Nephron progenitor cell (in vitro differentiated cells): ENCODE results near the gene ANKRD34A.
A peak's percentile ranks its signal among the peaks of the same experiment; 100 is the strongest.

Experiments
- DNase-seq: peaks from one replicate; pipeline ENCODE4 v3.0.0; 2021
- H3K27ac Mint-ChIP-seq: 2 replicates; pipeline ENCODE4 v1.8.0; 2021; ENCODE audit warnings: mild to moderate bottlenecking, moderate library complexity, mixed read lengths
- H3K27me3 Mint-ChIP-seq: 2 replicates; pipeline ENCODE4 v1.8.0; 2021; ENCODE audit warnings: mild to moderate bottlenecking, low read depth, mixed read lengths; ENCODE audit not compliant: poor library complexity
- H3K36me3 Mint-ChIP-seq: 2 replicates; pipeline ENCODE4 v1.8.0; 2021; ENCODE audit warnings: low read depth, mixed read lengths
- H3K4me1 Mint-ChIP-seq: 2 replicates; pipeline ENCODE4 v1.8.0; 2021; ENCODE audit warnings: mixed read lengths
- H3K4me3 Mint-ChIP-seq: 2 replicates; pipeline ENCODE4 v1.8.0; 2021; ENCODE audit warnings: mild to moderate bottlenecking, moderate library complexity, mixed read lengths
- H3K9me3 Mint-ChIP-seq: 2 replicates; pipeline ENCODE4 v1.8.0; 2021; ENCODE audit warnings: mild to moderate bottlenecking, moderate library complexity, mixed read lengths
- TF ChIP-seq, protein P1 (sequence below): fragments of 200-600 bp; sonication (generic); IDR thresholded peaks from 2 replicates; pipeline ENCODE4 v1.5.0; 2021; ENCODE audit warnings: antibody characterized with exemption

Gene ANKRD34A

DNA sequence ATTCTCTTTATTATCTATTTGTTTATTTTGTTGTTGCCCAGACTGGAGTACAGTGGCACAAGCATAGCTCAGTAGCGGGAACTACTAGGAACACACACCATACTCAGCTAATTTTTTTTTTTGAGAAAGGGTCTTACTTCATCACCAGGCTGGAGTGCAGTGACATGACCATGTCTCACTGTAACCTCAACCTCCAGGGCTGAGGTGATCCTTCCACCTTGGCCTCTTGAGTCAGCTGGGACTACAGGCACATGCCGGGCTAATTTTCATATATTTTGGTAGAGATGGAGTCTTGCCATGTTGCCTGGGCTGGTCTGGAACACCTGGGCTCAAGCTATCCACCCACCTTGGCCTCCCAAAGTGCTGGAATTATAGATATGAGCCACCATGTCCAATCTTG lies 37.3 kb upstream of the ANKRD34A start:
- H3K9me3 Mint-ChIP-seq: no peaks in the 10 kb centered on the region
- no peak for DNase-seq
- no peak overlapping the region for H3K27ac Mint-ChIP-seq
- peaks cover 35% of the 10 kb centered on the region for H3K4me1 Mint-ChIP-seq
- H3K36me3 Mint-ChIP-seq: no peaks in the 10 kb centered on the region
- H3K4me3 Mint-ChIP-seq: no peak overlapping the region
- H3K27me3 Mint-ChIP-seq: peaks cover 3% of the 10 kb centered on the region
- TF ChIP-seq, protein P1, sequence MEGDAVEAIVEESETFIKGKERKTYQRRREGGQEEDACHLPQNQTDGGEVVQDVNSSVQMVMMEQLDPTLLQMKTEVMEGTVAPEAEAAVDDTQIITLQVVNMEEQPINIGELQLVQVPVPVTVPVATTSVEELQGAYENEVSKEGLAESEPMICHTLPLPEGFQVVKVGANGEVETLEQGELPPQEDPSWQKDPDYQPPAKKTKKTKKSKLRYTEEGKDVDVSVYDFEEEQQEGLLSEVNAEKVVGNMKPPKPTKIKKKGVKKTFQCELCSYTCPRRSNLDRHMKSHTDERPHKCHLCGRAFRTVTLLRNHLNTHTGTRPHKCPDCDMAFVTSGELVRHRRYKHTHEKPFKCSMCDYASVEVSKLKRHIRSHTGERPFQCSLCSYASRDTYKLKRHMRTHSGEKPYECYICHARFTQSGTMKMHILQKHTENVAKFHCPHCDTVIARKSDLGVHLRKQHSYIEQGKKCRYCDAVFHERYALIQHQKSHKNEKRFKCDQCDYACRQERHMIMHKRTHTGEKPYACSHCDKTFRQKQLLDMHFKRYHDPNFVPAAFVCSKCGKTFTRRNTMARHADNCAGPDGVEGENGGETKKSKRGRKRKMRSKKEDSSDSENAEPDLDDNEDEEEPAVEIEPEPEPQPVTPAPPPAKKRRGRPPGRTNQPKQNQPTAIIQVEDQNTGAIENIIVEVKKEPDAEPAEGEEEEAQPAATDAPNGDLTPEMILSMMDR: no peak

DNA sequence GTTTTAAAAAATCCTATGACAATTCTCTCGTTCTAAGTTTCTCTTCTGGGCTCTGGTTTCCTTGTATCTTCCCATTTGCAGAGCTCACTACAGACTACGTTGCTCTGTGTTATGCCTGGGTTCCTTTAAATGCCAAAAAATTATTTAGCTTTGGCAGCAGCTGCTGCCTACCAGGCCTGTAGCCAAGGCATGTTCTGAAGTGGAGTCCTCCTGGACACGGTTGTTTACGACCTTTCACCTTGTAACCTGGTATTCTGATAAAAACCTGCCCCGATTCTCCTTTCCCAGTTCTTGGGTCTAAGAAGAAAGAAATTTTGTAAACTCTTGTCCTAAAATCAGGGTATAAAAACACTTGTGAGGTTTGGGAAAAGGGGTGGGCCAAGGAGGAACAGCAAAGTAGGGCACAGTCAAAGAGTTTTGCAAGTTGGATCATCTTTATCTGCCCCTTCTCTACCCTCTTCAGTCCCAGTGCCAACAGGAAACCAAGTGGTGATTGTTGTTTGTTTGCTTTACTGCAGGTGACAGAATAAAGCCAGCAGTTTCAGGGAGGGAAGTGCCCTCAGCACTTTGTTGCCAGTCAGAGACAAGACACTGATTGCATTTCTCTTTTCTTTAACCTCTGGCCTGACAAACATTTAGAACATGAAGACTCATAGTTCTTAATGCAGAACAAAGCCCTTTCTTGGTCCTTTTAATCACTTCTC lies 35.1 kb upstream of the ANKRD34A start:
- Mint-ChIP-seq H3K4me1 (peaks cover 46% of the 10 kb centered on the region), H3K9me3 (peaks cover 5% of the 10 kb centered on the region), H3K27ac (peak overlapping the region; percentile 85), H3K27me3 (peaks cover 3% of the 10 kb centered on the region), H3K4me3 (peak overlapping the region; percentile 71), H3K36me3 (peaks cover 21% of the 10 kb centered on the region)
- no peak for DNase-seq
- TF ChIP-seq, protein P1: no peak

DNA sequence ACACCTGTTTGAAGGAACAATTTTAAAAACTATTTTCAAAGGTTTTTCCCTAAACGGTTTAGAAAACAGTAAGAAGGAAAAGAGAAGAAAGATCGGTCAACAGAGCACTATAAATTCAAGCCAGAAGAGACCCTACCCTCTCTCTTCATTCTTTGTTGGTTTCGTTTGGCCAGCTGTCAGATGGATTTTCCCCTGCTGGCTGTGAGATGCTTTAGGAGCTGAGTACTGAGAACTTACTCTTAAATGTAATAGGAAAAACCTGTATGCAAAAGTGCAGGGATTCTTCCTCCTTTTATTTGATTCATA lies 33.3 kb upstream of the ANKRD34A start:
- H3K36me3 Mint-ChIP-seq: peaks cover 39% of the 10 kb centered on the region
- DNase-seq: no peak
- H3K27me3 Mint-ChIP-seq: peaks cover 3% of the 10 kb centered on the region
- H3K4me1 Mint-ChIP-seq: peaks cover 64% of the 10 kb centered on the region
- peaks cover 5% of the 10 kb centered on the region for H3K9me3 Mint-ChIP-seq
- peak overlapping the region; percentile 99 for H3K27ac Mint-ChIP-seq
- peak overlapping the region; percentile 99 for H3K4me3 Mint-ChIP-seq
- TF ChIP-seq, protein P1: no peak

DNA sequence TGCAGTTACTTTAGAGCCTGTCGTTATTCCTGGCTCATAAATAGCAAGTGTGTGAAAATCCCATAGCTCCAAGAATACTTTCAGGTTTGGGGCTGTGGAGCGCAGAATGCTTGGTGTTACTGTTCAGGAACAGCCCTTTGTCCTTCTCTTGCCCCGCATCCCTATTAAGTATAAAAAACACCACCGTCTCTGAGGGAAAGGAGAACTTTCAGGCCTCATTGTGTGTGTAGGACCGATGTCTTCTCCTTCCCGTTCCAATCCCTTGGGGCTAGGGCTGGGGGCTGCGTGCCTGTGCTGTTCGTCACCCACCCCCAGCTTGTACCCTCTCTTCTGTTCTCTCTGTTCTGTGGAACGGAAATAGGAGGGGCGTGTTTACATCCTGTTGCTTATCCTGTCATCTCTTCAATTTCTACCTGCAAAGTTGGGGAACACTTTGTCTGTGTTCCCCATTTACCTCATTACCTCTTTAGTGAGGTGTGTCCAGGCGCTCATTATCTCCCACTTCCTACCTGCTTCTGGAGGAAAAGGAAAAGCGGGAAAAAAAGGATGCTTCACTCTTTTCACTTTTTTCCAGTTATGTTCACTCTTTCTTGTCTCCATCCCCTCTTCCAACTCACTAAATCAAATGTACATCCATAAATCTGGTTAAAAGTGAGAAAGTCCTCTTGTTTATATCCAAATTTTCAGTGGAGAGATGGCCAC lies 32.8 kb upstream of the ANKRD34A start:
- peaks cover 5% of the 10 kb centered on the region for H3K9me3 Mint-ChIP-seq
- H3K4me1 Mint-ChIP-seq: peaks cover 69% of the 10 kb centered on the region
- peak; percentile 20 for DNase-seq
- peak overlapping the region; percentile 99 for H3K4me3 Mint-ChIP-seq
- TF ChIP-seq, protein P1: no peak
- peak overlapping the region; percentile 99 for H3K27ac Mint-ChIP-seq
- peaks cover 44% of the 10 kb centered on the region for H3K36me3 Mint-ChIP-seq
- peaks cover 3% of the 10 kb centered on the region for H3K27me3 Mint-ChIP-seq

DNA sequence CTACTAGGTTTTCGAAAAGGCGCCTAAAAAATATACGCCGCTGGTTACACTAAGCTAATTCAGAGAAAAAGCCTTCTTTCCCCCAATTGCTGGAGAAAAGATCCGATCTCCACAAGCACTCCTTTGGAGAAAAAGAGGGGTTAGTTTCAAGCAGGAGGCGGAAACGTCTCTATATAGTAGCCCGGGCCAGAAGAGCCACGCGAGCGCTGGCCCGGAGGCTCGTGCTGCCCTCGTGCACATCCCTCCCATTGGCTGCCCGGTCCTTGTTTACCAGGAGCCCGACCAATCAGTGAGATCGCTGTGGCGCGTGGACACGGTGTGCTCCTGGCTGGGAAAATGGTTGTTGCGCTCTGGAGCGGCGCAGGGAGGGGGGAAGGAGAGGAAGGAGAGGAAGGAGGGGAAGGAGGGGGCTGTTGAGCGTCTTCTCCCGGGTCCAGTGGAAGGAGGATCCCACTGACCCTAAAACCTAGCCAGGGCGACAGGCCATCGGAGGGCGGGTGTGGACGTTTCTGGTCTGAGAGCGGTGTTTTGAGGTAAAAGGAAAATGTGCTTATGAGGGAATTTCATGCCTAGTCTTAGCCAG lies 32.1 kb upstream of the ANKRD34A start, which contains the start of gene TXNIP:
Gene TXNIP (minus strand): TSS at position 147 of the 583 bp plus-strand sequence. CDS start 313 bp downstream, outside the sequence.
- H3K27ac Mint-ChIP-seq: peak within 1 kb of the TSS; percentile 99
- TF ChIP-seq, protein P1: no peak
- peak; percentile 95 for DNase-seq
- peaks cover 76% of the 10 kb centered on the region for H3K4me1 Mint-ChIP-seq
- H3K9me3 Mint-ChIP-seq: peaks cover 5% of the 10 kb centered on the region
- H3K4me3 Mint-ChIP-seq: peak within 1 kb of the TSS; percentile 99
- peaks cover 3% of the 10 kb centered on the region for H3K27me3 Mint-ChIP-seq
- peaks cover 50% of the 10 kb centered on the region for H3K36me3 Mint-ChIP-seq
